Measurements from ENCODE around the gene PRKCD.

Gene PRKCD

GRCh38 chr3:53224026-53224425, 63.0 kb downstream of the PRKCD start:
- in situ Hi-C loops (cut with MboI; ENCODE audit: low sequenced_read_pairs, unreplicated experiment), result no loop called here
- no peak for TF ChIP-seq CTCF (IDR thresholded peaks at IDR 0.05; ENCODE audit: borderline replicate concordance, control extremely low read depth, extremely low read depth, insufficient read depth, missing control alignments)
- DNase-seq (ENCODE audit: low spot score), result no peak

GRCh38 chr3:53224536-53224935, 63.5 kb downstream of the PRKCD start:
- in situ Hi-C loops (cut with MboI; ENCODE audit: low sequenced_read_pairs, unreplicated experiment), result no loop called here
- TF ChIP-seq CTCF (IDR thresholded peaks at IDR 0.05; ENCODE audit: borderline replicate concordance, control extremely low read depth, extremely low read depth, insufficient read depth, missing control alignments), result no peak
- no peak for DNase-seq (ENCODE audit: low spot score)

- no peak for TF ChIP-seq CTCF (IDR thresholded peaks at IDR 0.05; ENCODE audit: borderline replicate concordance, control extremely low read depth, extremely low read depth, insufficient read depth, missing control alignments)
- in situ Hi-C loops (cut with MboI; ENCODE audit: low sequenced_read_pairs, unreplicated experiment), result no loop called here
- DNase-seq (ENCODE audit: low spot score), result no peak
These were observed 64.2 kb downstream of the PRKCD start for GRCh38 chr3:53225181-53225580.

GRCh38 chr3:53225651-53226050, 64.6 kb downstream of the PRKCD start:
- DNase-seq (ENCODE audit: low spot score), result no peak
- no peak for TF ChIP-seq CTCF (IDR thresholded peaks at IDR 0.05; ENCODE audit: borderline replicate concordance, control extremely low read depth, extremely low read depth, insufficient read depth, missing control alignments)
- in situ Hi-C loops (cut with MboI; ENCODE audit: low sequenced_read_pairs, unreplicated experiment), result no loop called here

- in situ Hi-C loops (cut with MboI; ENCODE audit: low sequenced_read_pairs, unreplicated experiment), result no loop called here
- DNase-seq (ENCODE audit: low spot score), result no peak
- no peak for TF ChIP-seq CTCF (IDR thresholded peaks at IDR 0.05; ENCODE audit: borderline replicate concordance, control extremely low read depth, extremely low read depth, insufficient read depth, missing control alignments)
These were observed 65.3 kb downstream of the PRKCD start for GRCh38 chr3:53226142-53226840.

GRCh38 chr3:53226841-53227407, 65.9 kb downstream of the PRKCD start:
- in situ Hi-C loops (cut with MboI; ENCODE audit: low sequenced_read_pairs, unreplicated experiment), result no loop called here
- no peak for DNase-seq (ENCODE audit: low spot score)
- TF ChIP-seq CTCF (IDR thresholded peaks at IDR 0.05; ENCODE audit: borderline replicate concordance, control extremely low read depth, extremely low read depth, insufficient read depth, missing control alignments), result no peak

All from GM13976 (cell line).